ENCODE data around the gene CYB561D1. TPM values are rescaled to one million over a fixed set of nuclear protein-coding genes. Genes with fewer than 3 reads are reported as not detected.

Gene CYB561D1
- total and polyA plus RNA-seq, 2 of the 13 experiments (the other 11 are each of a cell fraction or from before 2014, with no cell fraction given), result 3.9 to 4.1 TPM

DNA sequence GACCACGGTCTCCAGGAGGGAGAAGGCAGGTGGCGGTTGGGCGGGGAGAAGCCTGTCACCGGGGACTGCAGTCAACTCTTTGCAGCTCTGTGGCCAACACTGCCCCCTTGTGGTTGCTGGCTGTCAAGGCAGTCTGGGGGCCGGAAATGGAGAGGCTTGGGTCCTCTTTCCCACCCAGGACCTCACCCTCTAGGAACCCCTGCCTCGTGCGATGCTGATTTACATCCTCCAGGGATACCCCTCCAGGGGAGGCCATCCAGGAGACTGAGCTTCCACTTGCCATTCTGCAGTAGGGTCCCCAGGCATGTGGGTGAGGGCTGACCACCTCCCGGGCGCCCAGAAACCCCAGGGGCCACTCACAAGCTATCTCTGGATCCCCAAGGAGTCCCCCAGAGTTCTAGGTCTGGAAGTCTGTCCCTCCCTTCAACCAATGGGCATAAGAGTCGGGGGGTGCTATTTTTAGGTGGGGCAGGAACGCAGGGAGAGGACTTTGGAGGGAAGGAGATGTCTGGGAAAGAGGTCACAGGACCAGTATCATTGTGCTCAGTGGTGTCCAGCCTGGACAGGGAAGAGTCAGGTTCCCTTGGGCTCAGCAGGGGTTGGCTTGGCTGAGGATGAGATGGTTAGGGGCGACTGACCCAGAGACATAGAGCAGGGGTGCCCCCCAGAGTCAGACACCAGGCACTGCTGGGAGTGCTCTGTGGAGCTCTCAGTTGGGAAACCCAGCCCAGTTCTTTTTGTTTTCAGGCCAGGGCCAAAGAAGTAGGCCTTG, 38.7 kb downstream of the CYB561D1 start (continued):
- TF ChIP-seq SAP130 (CRISPR knock-in tag; IDR thresholded peaks at IDR 0.05; ENCODE audit: low read depth) (peak; percentile 39; the same call in 1 of the 2 replicates), ZNF570 (CRISPR knock-in tag; IDR thresholded peaks at IDR 0.05; ENCODE audit: borderline replicate concordance) (no peak), ZNF501 (CRISPR knock-in tag; IDR thresholded peaks at IDR 0.05) (peak; percentile 79; the same call in 1 of the 2 replicates), SOX13 (IDR thresholded peaks at IDR 0.05) (no peak), SOX13 (CRISPR knock-in tag; conservative IDR thresholded peaks at IDR 0.05 in 1 of 2, IDR thresholded peaks at IDR 0.05 in 1 of 2) (no peak), ZNF614 (CRISPR knock-in tag; IDR thresholded peaks at IDR 0.05; ENCODE audit: borderline replicate concordance) (0 out of 2 replicates have a peak, but pooled peaks have one; percentile 30), HNRNPL (IDR thresholded peaks at IDR 0.05; ENCODE audit: low read depth, low read length) (0 out of 2 replicates have a peak, but pooled peaks have one; percentile 44), SKI (IDR thresholded peaks at IDR 0.05; ENCODE audit: partially characterized antibody) (peak; percentile 36), EZH2 (conservative IDR thresholded peaks at IDR 0.05; ENCODE audit: low read depth, low read length) (no peak), PCBP2 (optimal IDR thresholded peaks at IDR 0.05; ENCODE audit: low read depth, low read length, poor library complexity, severe bottlenecking) (no peak), ZNF350 (CRISPR knock-in tag; IDR thresholded peaks at IDR 0.05; ENCODE audit: borderline replicate concordance, low read depth) (peak; percentile 25; the same call in 1 of the 2 replicates), IRF2 (CRISPR knock-in tag; IDR thresholded peaks at IDR 0.05) (0 out of 2 replicates have a peak, but pooled peaks have one; percentile 21)
- TF ChIP-seq, protein P1, sequence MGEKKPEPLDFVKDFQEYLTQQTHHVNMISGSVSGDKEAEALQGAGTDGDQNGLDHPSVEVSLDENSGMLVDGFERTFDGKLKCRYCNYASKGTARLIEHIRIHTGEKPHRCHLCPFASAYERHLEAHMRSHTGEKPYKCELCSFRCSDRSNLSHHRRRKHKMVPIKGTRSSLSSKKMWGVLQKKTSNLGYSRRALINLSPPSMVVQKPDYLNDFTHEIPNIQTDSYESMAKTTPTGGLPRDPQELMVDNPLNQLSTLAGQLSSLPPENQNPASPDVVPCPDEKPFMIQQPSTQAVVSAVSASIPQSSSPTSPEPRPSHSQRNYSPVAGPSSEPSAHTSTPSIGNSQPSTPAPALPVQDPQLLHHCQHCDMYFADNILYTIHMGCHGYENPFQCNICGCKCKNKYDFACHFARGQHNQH (CRISPR knock-in tag; IDR thresholded peaks at IDR 0.05), result 0 out of 2 replicates have a peak, but pooled peaks have one; percentile 12
- TF ChIP-seq, protein P2, sequence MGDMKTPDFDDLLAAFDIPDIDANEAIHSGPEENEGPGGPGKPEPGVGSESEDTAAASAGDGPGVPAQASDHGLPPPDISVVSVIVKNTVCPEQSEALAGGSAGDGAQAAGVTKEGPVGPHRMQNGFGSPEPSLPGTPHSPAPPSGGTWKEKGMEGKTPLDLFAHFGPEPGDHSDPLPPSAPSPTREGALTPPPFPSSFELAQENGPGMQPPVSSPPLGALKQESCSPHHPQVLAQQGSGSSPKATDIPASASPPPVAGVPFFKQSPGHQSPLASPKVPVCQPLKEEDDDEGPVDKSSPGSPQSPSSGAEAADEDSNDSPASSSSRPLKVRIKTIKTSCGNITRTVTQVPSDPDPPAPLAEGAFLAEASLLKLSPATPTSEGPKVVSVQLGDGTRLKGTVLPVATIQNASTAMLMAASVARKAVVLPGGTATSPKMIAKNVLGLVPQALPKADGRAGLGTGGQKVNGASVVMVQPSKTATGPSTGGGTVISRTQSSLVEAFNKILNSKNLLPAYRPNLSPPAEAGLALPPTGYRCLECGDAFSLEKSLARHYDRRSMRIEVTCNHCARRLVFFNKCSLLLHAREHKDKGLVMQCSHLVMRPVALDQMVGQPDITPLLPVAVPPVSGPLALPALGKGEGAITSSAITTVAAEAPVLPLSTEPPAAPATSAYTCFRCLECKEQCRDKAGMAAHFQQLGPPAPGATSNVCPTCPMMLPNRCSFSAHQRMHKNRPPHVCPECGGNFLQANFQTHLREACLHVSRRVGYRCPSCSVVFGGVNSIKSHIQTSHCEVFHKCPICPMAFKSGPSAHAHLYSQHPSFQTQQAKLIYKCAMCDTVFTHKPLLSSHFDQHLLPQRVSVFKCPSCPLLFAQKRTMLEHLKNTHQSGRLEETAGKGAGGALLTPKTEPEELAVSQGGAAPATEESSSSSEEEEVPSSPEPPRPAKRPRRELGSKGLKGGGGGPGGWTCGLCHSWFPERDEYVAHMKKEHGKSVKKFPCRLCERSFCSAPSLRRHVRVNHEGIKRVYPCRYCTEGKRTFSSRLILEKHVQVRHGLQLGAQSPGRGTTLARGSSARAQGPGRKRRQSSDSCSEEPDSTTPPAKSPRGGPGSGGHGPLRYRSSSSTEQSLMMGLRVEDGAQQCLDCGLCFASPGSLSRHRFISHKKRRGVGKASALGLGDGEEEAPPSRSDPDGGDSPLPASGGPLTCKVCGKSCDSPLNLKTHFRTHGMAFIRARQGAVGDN (CRISPR knock-in tag; IDR thresholded peaks at IDR 0.05), result peak; percentile 57
- TF ChIP-seq, protein P3, sequence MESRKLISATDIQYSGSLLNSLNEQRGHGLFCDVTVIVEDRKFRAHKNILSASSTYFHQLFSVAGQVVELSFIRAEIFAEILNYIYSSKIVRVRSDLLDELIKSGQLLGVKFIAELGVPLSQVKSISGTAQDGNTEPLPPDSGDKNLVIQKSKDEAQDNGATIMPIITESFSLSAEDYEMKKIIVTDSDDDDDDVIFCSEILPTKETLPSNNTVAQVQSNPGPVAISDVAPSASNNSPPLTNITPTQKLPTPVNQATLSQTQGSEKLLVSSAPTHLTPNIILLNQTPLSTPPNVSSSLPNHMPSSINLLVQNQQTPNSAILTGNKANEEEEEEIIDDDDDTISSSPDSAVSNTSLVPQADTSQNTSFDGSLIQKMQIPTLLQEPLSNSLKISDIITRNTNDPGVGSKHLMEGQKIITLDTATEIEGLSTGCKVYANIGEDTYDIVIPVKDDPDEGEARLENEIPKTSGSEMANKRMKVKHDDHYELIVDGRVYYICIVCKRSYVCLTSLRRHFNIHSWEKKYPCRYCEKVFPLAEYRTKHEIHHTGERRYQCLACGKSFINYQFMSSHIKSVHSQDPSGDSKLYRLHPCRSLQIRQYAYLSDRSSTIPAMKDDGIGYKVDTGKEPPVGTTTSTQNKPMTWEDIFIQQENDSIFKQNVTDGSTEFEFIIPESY (CRISPR knock-in tag; IDR thresholded peaks at IDR 0.05), result 0 out of 2 replicates have a peak, but pooled peaks have one; percentile 32
